GM04504 (cell line): ENCODE results near the gene NT5M.
"Not testable (repeated sequence)": the region's sequence is repeated elsewhere in the genome, so short reads cannot be mapped to it uniquely, and the experiment has no call there.

ENCODE experiments used
- DNase-seq: peaks from one replicate; pipeline ENCODE4 v3.0.0-alpha.2; 2012; ENCODE audit warnings: low read depth

Gene NT5M

GRCh38 chr17:17377071-17377967 is 74.1 kb downstream of the NT5M start:
- no peak for DNase-seq

DNA sequence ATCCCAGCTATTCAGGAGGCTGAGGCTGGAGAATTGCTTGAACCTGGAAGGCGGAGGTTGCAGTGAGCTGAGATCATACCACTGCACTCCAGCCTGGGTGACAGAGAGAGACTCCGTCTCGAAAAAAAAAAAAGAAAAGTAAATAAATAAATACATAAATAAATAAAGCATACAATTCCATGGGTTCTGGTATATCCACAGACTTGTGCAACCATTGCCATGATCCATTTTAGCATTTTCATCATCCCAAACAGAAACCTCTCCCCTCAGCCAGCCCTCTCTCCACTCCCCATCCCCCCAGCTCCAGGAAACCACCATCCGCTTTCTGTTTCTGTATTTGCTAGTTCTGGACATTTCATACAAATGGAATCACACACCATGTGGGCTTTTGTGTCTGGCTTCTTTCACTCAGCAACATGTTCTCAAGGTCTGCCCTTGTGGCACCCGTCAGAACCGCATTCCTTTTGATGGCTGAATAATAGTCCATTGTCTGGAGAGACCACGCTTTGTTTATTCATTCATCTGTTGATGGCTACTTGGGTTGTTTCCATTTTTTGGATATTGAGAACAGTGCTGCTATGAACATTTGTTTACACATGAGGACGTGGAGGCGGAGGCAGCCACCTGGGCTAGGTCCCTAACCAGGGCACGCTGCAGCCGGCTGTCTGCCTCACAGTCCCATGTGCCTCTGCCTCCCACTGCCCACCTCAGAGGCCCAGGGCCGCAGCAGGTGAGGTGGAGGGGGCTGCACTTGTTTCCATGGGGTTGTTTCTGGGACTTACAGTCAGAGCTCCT is 76.2 kb downstream of the NT5M start:
- no peak for DNase-seq

DNA sequence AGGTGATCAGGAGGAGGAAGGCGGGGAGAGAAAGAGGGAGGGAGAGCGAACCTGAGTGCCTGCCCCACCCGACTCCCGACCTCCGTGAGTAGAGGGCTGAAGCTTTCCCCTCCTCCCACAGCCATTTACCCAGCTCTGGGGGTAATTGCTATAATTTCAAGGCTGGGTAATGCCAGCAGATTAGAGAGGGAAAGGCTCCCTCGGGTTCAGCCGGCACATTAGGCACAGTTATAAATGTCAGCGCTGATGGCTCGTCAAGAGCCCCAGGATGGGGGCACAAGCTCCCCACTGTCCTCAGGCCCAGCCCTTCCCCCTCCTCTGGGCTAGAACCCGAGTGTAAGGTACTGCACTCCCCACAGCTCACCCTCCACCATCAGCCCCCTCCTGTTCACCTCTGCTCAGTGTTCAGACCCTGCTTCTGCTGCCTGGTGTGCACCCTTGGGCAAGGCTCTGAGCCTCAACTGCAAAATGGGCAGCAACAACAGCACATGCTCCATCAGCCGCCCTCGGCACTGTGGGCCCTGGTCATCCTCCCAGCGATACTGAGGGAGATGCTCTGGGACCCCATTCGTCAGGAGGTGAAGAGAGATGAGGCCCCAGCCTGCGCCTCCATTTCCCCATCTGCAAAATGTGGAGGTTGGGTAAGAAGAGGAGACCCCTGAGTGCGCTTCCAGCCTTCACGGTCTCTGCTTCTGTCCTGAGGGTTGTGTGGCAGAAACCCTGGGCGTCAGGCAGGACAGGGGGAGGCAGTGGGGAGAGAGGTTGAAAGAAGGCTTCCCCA is 77.2 kb downstream of the NT5M start:
- no peak for DNase-seq

GRCh38 chr17:17381446-17382064 is 78.4 kb downstream of the NT5M start:
- no peak for DNase-seq

DNA sequence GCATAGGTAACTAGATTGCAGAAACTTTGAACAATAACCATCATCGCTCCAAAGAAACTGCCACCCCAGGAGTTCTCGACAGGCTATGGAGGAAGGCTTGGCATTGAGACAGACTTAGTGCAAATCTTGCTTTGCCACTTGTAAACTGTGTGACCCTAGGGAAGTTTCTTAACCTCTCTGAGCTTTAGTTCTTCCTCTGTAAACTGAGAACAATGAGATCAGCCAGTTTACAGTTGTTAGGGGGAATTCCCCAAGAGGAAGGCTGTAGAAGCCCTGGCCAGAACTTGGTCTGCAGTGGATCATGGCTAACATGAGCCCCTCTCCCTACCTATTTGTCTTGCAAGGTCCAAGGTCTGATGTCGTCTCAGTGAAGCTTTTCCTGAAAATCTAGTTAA is 78.9 kb downstream of the NT5M start:
- DNase-seq: no peak

GRCh38 chr17:17382971-17383370 is 79.8 kb downstream of the NT5M start:
- no peak for DNase-seq

GRCh38 chr17:17383431-17384290 is 80.5 kb downstream of the NT5M start:
- not testable (repeated sequence) for DNase-seq

DNA sequence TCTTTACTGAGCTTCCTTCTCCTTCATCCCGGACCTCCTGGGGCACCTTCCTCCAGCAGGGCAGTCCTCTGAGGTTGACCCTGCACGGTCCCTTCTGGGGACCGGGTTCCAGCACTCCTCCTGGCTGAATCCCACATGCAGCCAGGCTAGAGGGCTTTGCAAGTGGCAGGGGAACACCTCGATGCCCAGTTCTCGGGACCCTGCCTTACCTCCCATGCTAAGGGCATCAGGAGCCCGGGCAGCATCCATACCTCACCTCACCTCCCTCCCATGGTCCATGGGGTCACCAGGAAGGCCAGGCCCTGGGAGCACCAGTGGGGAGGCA is 81.1 kb downstream of the NT5M start:
- no peak for DNase-seq

GRCh38 chr17:17384961-17385360 is 81.8 kb downstream of the NT5M start:
- no peak for DNase-seq

- DNase-seq: no peak
Observed at GRCh38 chr17:17385491-17385890, 82.3 kb downstream of the NT5M start.

- DNase-seq: no peak
Observed at GRCh38 chr17:17386094-17386800, 83.1 kb downstream of the NT5M start.

DNA sequence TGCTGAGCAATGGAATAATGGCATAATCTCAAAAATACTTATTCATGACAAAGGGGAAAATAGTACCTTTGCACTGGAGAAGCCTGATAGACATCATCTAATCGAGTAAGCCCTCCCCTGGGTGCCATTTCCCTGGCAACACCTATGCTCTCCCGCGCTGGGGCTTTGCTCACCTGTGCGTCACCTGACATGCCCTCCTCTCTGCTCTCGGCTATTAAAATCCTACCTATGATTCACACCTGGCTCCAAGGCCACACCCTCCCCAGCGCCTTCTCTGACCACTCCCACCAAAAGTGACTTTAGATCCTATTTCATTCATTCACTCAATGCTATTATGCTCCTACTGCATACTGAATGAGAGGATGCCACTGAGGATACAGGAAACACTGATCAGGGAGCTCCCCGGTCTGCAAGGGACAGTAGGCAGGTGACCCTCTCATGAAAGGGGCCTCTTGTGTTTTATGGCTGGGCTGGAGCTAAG is 83.9 kb downstream of the NT5M start:
- no peak for DNase-seq

- no peak for DNase-seq
Observed at GRCh38 chr17:17387498-17388362, 84.6 kb downstream of the NT5M start.

GRCh38 chr17:17388657-17389496 is 85.7 kb downstream of the NT5M start:
- no peak for DNase-seq

GRCh38 chr17:17391668-17392370 is 88.6 kb downstream of the NT5M start:
- DNase-seq: no peak

DNA sequence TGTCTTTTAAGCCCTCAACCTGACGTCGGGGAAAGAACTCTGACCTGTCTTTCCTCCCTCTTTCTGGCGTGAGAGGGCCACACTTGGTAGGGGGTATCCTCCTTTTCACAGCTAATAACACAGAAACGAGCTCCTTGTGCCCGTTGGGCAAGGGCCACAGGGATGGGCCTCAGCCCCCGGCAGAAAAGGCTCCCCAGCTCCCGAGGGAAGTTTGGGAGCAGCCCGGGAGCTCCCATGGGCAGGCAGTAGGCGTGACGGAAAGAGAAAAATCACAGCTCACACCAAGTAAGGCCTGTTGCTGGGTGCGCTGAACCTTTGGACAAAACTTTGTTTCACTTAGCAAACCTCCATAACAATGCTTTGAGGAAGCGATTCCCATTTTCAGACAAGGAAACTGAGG is 90.8 kb downstream of the NT5M start:
- no peak for DNase-seq

DNA sequence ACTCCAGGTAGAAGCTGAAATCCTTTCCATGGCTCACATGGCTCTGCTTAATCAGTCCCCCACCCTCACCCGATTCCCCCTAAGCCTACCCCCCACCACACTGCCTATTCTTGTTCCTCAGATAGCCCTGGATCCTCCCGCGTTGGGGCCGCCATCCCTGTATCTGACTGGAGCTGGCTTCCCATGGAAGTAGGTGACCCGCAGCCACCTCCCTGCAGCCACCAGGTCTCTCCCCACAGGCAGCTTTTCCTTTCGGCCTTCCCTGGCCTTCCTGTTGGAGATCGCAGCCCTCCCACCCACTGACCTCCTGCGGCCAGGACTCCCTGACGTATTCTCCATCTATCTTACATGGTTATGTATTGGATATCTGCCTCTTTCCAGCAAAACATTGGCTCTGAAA is 91.3 kb downstream of the NT5M start:
- DNase-seq: no peak
